ENCODE measurements around the gene YEATS2. TPM values are rescaled to one million over a fixed set of nuclear protein-coding genes. Genes with fewer than 3 reads are reported as not detected.
"Not testable (repeated sequence)": the region's sequence is repeated elsewhere in the genome, so short reads cannot be mapped to it uniquely, and the experiment has no call there.

YEATS2 gene
- total RNA-seq, 4 donors from 2014 or later = 26.7 to 45.0 (median 27.8) TPM

DNA sequence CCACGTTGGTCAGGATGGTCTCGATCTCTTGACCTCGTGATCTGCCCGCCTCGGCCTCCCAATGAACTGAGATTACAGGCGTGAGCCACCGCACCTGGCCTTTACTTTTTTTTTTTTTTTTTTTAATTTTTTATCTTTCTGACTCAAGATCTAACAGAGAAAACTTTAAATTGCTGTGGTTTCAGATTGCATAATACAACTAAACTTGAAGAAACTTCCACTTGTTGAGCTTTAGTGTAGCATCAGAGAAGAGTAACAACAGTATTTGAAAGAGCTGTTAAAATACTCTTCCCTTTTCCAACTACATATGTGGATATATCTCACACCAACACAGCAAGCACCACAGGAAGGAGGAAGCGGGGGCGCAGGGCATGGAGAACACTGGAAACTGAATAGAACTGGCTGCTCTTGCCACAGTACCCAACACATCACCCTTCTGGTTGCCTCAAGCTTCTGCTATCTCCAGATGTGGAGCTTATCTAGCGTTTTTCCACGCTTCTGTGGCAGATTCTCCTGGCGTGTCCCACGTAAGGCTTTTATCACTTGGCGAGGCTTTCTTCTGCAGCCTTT lies 82.4 kb downstream of the YEATS2 start:
- TF ChIP-seq POLR2A (IDR thresholded peaks at IDR 0.05) (no peak), EP300 (IDR thresholded peaks at IDR 0.05) (no peak)
- TF ChIP-seq, protein P1, sequence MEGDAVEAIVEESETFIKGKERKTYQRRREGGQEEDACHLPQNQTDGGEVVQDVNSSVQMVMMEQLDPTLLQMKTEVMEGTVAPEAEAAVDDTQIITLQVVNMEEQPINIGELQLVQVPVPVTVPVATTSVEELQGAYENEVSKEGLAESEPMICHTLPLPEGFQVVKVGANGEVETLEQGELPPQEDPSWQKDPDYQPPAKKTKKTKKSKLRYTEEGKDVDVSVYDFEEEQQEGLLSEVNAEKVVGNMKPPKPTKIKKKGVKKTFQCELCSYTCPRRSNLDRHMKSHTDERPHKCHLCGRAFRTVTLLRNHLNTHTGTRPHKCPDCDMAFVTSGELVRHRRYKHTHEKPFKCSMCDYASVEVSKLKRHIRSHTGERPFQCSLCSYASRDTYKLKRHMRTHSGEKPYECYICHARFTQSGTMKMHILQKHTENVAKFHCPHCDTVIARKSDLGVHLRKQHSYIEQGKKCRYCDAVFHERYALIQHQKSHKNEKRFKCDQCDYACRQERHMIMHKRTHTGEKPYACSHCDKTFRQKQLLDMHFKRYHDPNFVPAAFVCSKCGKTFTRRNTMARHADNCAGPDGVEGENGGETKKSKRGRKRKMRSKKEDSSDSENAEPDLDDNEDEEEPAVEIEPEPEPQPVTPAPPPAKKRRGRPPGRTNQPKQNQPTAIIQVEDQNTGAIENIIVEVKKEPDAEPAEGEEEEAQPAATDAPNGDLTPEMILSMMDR (IDR thresholded peaks at IDR 0.05) = no peak
- Histone ChIP-seq H3K36me3 (peaks cover 0 to 95% (median 18%) of the 10 kb centered on the region in 3 donors), H3K27me3 (no peaks in the 10 kb centered on the region), H3K27ac (no peak overlapping the region), H3K4me3 (no peak overlapping the region), H3K9me3 (no peaks in the 10 kb centered on the region), H3K4me1 (no peaks in the 10 kb centered on the region)
- no peak for DNase-seq (ENCODE audit: low spot score in 2 of 2)
- 92 to 93% methylated on average over 14 of the region's 14 CpGs for WGBS, 2 donors

DNA sequence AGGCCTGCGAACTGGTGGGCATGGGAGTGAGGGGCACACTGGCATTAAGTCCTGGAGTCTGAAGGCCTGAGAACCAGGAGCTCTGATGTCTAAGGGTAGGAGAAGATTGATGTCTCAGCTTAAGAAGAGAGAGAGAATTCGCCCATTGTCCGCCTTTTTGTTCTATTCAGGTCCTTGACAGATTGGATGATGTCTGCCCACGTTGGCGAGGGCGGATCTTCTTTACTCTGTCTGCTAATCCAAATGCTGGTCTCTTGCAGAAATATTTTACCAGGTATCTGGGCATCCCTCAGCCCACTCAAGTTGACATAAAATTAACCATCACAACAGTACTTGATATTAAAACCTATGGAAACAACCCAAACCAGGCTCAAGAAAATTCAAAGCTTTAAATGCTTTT lies 83.6 kb downstream of the YEATS2 start:
- no peaks in the 10 kb centered on the region for H3K9me3 ChIP-seq
- no peak overlapping the region for H3K4me3 ChIP-seq
- WGBS, 2 donors = 95% methylated on average over 6 of the region's 6 CpGs
- no peak overlapping the region for H3K27ac ChIP-seq
- no peaks in the 10 kb centered on the region for H3K4me1 ChIP-seq
- H3K27me3 ChIP-seq = no peaks in the 10 kb centered on the region
- peaks cover 0 to 93% (median 14%) of the 10 kb centered on the region in 3 donors for H3K36me3 ChIP-seq
- no peak for DNase-seq (ENCODE audit: low spot score in 2 of 2)
- TF ChIP-seq EP300 (IDR thresholded peaks at IDR 0.05) (no peak), POLR2A (IDR thresholded peaks at IDR 0.05) (no peak)
- TF ChIP-seq, protein P1 (IDR thresholded peaks at IDR 0.05) = no peak

DNA sequence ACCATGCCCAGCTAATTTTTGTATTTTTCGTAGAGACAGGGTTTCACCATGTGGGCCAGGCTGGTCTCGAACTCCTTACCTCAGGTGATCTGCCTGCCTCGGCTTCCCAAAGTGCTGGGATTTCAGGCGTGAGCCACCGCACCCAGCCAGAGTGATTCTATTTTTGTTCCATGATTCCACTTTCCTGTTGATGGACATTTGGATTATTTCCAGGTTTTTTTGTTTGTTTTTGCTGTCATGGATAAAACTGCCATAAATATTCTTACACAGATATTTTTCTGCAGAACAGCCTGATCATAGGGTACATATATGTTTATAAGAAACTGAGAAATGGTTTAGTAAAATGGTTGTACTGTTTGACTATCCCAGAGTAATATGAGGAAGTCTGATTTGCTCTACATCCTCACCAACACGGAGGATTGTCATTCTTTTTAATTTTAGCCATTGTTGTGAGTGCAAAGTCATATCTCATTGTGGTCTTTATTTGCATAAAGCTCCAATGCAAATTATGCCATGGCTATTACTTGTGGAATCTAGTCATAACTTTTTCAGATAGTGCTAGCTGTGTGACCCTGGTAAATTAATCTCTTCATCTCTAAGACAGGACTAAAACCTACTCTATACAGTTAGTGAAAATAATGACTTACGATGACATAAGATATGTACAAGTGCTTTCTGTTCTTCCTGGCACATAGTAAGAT lies 85.1 kb downstream of the YEATS2 start:
- TF ChIP-seq EP300 (IDR thresholded peaks at IDR 0.05) (no peak), POLR2A (IDR thresholded peaks at IDR 0.05) (no peak)
- TF ChIP-seq, protein P1 (IDR thresholded peaks at IDR 0.05) = no peak
- Histone ChIP-seq H3K27me3 (no peaks in the 10 kb centered on the region), H3K4me1 (no peaks in the 10 kb centered on the region), H3K27ac (no peak overlapping the region), H3K36me3 (peaks cover 0 to 93% (median 5%) of the 10 kb centered on the region in 3 donors), H3K4me3 (no peak overlapping the region), H3K9me3 (no peaks in the 10 kb centered on the region)
- 86 to 87% methylated on average over 7 of the region's 7 CpGs for WGBS, 2 donors
- no peak for DNase-seq (ENCODE audit: low spot score in 2 of 2)

DNA sequence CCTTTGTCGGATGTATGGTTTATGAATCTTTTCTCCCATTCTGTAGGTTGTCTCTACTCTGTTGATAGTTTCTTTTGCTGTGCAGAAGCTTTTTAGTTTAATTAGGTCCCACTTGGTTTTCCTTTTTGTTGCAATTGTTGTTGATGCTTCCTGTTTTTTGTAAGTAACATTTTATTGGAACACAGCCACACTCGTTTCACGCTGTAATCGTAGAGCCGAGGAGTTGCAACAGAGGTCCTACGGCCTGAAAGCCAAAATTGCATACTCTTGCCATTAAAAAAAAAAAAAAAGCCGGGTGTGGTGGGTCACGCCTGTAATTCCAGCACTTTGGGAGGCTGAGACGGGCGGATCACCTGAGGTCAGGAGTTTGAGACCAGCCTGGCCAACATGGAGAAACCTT lies 86.9 kb downstream of the YEATS2 start:
- not testable (repeated sequence) for DNase-seq (ENCODE audit: low spot score in 2 of 2); H3K4me1 ChIP-seq; H3K9me3 ChIP-seq; H3K4me3 ChIP-seq; H3K27me3 ChIP-seq; H3K27ac ChIP-seq
- 78 to 89% methylated on average over 10 of the region's 10 CpGs for WGBS, 2 donors
- peaks cover 0 to 90% (median 0%) of the 10 kb centered on the region in 3 donors for H3K36me3 ChIP-seq

DNA sequence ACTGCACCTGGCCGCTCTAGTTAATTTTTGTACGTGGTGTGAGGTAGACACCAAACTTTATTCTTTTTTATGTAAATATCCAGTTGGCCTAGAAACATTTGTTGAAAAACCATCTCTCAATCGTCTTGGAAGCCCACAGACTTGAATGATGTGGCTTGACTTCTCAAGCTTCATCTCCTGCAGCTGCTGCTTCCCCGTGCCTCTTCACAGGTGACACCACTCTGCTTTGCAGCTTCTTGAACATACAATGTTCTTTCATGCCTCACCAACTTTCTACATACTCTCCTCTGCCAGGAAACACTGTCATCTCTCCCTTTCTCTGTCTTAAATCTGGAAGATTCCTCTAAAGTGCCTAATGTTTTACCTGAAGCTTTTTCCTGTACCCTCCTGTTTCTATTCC lies 92.2 kb downstream of the YEATS2 start:
- H3K27me3 ChIP-seq = no peaks in the 10 kb centered on the region
- WGBS, 2 donors = 91 to 93% methylated on average over 4 of the region's 4 CpGs
- DNase-seq (ENCODE audit: low spot score in 2 of 2) = no peak
- TF ChIP-seq EP300 (IDR thresholded peaks at IDR 0.05) (no peak), POLR2A (IDR thresholded peaks at IDR 0.05) (no peak)
- TF ChIP-seq, protein P1 (IDR thresholded peaks at IDR 0.05) = no peak
- no peaks in the 10 kb centered on the region for H3K4me1 ChIP-seq
- H3K9me3 ChIP-seq = no peaks in the 10 kb centered on the region
- peaks cover 0 to 88% (median 2%) of the 10 kb centered on the region in 3 donors for H3K36me3 ChIP-seq
- no peak overlapping the region for H3K27ac ChIP-seq
- no peak overlapping the region for H3K4me3 ChIP-seq
